Astrocyte of the spinal cord (primary cell): ENCODE data around the gene JPH3.
A peak's percentile ranks its signal among the peaks of the same experiment; 100 is the strongest.

Source experiments
- DNase-seq: peaks from one replicate; pipeline ENCODE4 v3.0.0; 2011; ENCODE audit warnings: low read depth, low spot score
- H3K4me3 ChIP-seq: 2 replicates; pipeline ENCODE4 v1.5.1; 2011; ENCODE audit warnings: low read depth, mild to moderate bottlenecking, low read length, moderate library complexity
- in situ Hi-C: cut with HindIII; loops from 2 replicates; pipeline ENCODE4 v1.10.0; 2017; ENCODE audit warnings: low sequenced_read_pairs
- TF ChIP-seq, protein P1 (sequence below): IDR thresholded peaks from 2 replicates; pipeline ENCODE4 v1.5.1; 2012; ENCODE audit warnings: low read depth, mild to moderate bottlenecking, low read length, inconsistent platforms

JPH3 gene

DNA sequence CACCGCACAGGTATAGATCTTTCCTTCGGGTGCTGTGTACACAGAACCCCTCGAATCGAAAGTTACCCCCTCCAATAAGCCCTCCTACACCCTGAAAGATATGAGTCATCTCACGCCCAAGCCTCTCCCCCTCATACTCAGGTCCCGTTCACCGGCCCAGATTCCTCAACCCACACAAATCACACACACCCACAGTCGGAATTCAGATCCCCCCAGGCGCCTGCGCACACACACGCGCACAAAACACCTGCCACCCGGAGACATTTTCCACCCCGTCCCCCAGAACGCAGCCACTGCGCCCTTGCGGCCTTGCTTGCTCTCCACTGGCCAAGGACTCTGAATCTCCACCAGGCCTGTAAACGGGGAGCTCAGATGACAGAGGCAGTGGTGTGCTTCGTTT is 4.9 kb downstream of the JPH3 start:
- in situ Hi-C loops = no loop called here
- DNase-seq = no peak
- H3K4me3 ChIP-seq = no peak overlapping the region
- TF ChIP-seq, protein P1, sequence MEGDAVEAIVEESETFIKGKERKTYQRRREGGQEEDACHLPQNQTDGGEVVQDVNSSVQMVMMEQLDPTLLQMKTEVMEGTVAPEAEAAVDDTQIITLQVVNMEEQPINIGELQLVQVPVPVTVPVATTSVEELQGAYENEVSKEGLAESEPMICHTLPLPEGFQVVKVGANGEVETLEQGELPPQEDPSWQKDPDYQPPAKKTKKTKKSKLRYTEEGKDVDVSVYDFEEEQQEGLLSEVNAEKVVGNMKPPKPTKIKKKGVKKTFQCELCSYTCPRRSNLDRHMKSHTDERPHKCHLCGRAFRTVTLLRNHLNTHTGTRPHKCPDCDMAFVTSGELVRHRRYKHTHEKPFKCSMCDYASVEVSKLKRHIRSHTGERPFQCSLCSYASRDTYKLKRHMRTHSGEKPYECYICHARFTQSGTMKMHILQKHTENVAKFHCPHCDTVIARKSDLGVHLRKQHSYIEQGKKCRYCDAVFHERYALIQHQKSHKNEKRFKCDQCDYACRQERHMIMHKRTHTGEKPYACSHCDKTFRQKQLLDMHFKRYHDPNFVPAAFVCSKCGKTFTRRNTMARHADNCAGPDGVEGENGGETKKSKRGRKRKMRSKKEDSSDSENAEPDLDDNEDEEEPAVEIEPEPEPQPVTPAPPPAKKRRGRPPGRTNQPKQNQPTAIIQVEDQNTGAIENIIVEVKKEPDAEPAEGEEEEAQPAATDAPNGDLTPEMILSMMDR = no peak

- TF ChIP-seq, protein P1 = no peak
- no peak overlapping the region for H3K4me3 ChIP-seq
- DNase-seq = no peak
- in situ Hi-C loops = no loop called here
Measured at GRCh38 chr16:87607871-87608270, 5.6 kb downstream of the JPH3 start.

DNA sequence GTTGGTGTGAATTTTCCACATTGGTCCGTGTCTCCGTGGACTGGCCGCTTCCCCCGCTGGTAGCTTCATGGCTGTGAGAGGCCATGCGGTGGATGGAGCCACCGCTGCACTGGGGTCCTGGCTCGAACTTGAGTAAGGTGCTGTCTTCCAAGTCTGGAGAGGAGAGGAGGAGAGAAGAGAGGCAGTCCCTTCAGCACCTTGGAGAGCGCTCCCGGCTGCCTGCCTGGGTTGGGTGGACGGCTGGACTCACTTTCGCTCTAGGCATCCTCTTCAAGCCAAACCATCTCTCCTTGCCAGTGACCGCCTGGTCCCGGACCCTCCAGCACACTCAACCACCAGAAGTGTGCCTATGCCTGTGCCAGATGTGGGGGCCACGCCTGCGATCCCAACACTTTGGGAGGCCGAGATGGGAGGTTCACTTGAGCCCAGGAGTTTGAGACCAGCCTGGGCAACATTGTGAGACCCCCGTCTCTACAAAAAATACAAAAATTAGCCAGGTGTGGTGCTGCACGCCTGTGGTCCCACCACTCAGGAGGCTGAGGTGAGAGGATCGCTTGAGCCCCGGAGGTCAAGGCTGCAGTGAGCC is 6.2 kb downstream of the JPH3 start:
- DNase-seq = peak; percentile 56
- no peak overlapping the region for H3K4me3 ChIP-seq
- in situ Hi-C loops = no loop called here
- TF ChIP-seq, protein P1 = no peak

DNA sequence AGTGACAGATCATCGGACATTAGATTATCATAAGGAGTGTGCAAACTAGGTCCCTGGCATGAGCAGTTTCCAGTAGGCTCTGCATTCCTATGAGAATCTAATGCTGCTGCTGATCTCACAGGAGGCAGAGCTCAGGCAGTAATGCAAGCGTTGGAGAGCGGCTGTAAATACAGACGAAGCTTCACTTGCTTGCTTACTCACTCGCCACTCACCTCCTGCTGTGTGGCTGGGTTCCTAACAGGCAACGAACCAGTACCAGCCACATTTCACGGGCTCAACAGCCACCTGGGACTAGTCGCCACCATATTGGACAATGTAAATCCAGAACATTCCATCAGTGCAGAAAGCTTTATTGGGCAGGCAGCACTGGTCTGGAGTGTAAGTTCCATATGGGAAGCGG is 7.7 kb downstream of the JPH3 start:
- TF ChIP-seq, protein P1 = no peak
- in situ Hi-C loops = no loop called here
- no peak for DNase-seq
- H3K4me3 ChIP-seq = no peak overlapping the region

GRCh38 chr16:87611456-87611855 is 9.1 kb downstream of the JPH3 start:
- TF ChIP-seq, protein P1 = no peak
- no peak for DNase-seq
- no peak overlapping the region for H3K4me3 ChIP-seq
- in situ Hi-C loops = no loop called here

GRCh38 chr16:87613961-87614360 is 11.7 kb downstream of the JPH3 start:
- H3K4me3 ChIP-seq = no peak overlapping the region
- TF ChIP-seq, protein P1 = no peak
- in situ Hi-C loops = no loop called here
- no peak for DNase-seq

- DNase-seq = no peak
- TF ChIP-seq, protein P1 = no peak
- in situ Hi-C loops = no loop called here
- no peak overlapping the region for H3K4me3 ChIP-seq
Measured at GRCh38 chr16:87615621-87616041, 13.3 kb downstream of the JPH3 start.
